Measurements from ENCODE around the gene RIPK4.

Gene RIPK4

DNA sequence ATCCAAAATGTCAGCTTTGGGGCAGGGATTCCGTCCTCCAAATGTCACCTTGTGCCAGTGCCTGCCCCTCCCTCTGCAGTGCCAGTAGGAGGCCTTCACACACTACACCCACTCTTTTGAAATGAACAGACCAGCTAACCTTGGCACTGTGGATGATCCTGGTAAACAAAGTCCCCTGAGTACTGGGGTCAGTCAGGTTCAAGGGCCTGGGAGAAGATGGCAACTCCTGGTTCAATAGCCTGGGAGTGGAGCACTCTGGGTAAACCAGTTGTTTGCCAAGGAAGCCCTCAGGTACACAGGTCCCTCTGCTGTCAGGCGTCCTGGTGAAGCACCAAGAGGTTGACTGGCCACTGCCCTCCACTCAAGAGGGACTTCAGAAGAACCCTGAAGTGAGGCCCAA lies 30.4 kb downstream of the RIPK4 start:
- no peak overlapping the region for H3K27ac ChIP-seq
- in situ Hi-C loops (cut with HindIII; ENCODE audit: low pct_ligation_motif_present, low sequenced_read_pairs): no loop called here
- no peak for DNase-seq
- no peak overlapping the region for H3K4me3 ChIP-seq (ENCODE audit: low read depth, low read length)
- no peaks in the 10 kb centered on the region for H3K27me3 ChIP-seq (replicated peaks)
- TF ChIP-seq, protein P1, sequence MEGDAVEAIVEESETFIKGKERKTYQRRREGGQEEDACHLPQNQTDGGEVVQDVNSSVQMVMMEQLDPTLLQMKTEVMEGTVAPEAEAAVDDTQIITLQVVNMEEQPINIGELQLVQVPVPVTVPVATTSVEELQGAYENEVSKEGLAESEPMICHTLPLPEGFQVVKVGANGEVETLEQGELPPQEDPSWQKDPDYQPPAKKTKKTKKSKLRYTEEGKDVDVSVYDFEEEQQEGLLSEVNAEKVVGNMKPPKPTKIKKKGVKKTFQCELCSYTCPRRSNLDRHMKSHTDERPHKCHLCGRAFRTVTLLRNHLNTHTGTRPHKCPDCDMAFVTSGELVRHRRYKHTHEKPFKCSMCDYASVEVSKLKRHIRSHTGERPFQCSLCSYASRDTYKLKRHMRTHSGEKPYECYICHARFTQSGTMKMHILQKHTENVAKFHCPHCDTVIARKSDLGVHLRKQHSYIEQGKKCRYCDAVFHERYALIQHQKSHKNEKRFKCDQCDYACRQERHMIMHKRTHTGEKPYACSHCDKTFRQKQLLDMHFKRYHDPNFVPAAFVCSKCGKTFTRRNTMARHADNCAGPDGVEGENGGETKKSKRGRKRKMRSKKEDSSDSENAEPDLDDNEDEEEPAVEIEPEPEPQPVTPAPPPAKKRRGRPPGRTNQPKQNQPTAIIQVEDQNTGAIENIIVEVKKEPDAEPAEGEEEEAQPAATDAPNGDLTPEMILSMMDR (IDR thresholded peaks at IDR 0.05; ENCODE audit: low read depth, low read length, missing control alignments): no peak
- no peaks in the 10 kb centered on the region for H3K36me3 ChIP-seq (replicated peaks)

DNA sequence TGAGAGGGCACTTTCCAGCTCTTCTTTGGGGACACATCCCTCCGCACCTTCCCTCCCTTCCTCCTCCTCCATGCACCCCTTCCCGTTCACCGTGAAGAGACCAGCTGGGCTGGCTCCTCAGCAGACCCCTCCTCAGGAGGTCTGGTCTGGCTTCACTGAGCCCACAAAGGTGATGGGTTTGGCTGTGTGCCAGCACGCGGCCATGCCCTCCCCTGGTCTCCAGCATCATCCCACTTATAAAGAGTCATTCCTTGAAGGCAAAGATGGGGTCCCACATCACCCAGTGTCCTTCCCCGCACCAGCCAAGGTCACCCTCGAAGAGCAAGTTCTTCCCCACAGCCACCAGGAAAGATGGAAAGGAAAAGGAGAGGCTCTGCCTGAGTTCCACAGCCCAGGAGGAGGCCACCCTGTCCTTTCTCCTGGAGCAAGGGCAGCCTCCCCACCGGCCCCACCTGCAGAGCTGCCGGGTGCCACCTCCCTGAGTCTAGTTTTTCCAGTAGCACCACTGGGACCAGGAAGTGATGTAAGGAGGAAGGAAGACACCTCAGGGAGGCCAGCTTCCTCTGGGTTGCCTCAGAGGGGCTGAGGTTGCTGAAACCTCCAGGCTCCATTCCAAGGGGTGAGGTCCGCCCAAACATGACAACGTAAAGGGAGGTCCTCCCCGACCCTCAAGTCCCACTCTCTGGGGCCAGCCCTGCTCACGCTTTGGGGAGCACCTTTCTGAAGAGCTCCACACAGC lies 32.7 kb downstream of the RIPK4 start:
- TF ChIP-seq, protein P1 (IDR thresholded peaks at IDR 0.05; ENCODE audit: low read depth, low read length, missing control alignments): no peak
- no peak for DNase-seq
- Histone ChIP-seq H3K27ac (no peak overlapping the region), H3K27me3 (replicated peaks) (no peaks in the 10 kb centered on the region), H3K4me3 (ENCODE audit: low read depth, low read length) (no peak overlapping the region), H3K36me3 (replicated peaks) (no peaks in the 10 kb centered on the region)
- in situ Hi-C loops (cut with HindIII; ENCODE audit: low pct_ligation_motif_present, low sequenced_read_pairs): no loop called here

DNA sequence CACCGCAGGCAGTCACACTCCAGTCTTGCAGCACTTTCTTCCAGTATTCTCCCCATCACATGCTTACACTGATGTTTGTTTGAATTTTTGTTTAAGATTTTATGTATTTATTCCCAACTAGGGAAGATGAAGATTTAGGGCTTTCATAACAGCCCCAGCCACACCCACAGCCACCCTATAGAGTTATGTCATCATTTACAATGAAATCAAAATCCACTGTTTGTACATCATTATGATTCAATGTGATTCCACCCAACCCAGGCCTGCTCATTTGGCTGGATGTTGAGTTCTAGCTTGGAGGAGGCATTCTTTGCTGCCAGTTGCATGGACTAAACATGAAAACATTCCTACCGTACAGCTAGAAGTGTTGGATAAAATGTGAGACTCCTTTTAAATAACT lies 35.8 kb downstream of the RIPK4 start:
- Histone ChIP-seq H3K27ac (no peak overlapping the region), H3K27me3 (replicated peaks) (no peaks in the 10 kb centered on the region), H3K4me3 (ENCODE audit: low read depth, low read length) (no peak overlapping the region), H3K36me3 (replicated peaks) (no peaks in the 10 kb centered on the region)
- no peak for DNase-seq
- TF ChIP-seq, protein P1 (IDR thresholded peaks at IDR 0.05; ENCODE audit: low read depth, low read length, missing control alignments): no peak
- in situ Hi-C loops (cut with HindIII; ENCODE audit: low pct_ligation_motif_present, low sequenced_read_pairs): no loop called here

DNA sequence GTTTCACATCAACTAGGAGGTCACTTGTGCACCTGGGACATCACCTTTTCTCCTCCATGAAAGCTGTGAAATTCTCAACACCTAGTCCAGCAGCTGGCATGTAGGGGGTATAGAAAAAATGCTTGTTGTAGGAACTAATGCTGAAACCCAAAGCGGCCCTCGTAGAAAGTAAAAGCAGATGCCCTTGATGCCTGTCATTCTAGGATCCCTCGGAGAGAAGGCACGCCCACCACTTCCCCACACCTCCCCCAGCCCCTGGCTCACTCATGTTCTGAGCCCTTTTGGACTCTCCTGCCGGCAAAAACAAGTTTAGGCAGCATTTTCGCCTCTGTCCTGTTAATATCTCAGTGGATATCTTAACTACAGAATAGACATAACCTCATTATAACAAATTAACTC lies 36.5 kb downstream of the RIPK4 start:
- DNase-seq: no peak
- Histone ChIP-seq H3K27me3 (replicated peaks) (no peaks in the 10 kb centered on the region), H3K27ac (no peak overlapping the region), H3K4me3 (ENCODE audit: low read depth, low read length) (no peak overlapping the region), H3K36me3 (replicated peaks) (no peaks in the 10 kb centered on the region)
- in situ Hi-C loops (cut with HindIII; ENCODE audit: low pct_ligation_motif_present, low sequenced_read_pairs): no loop called here
- TF ChIP-seq, protein P1 (IDR thresholded peaks at IDR 0.05; ENCODE audit: low read depth, low read length, missing control alignments): no peak

DNA sequence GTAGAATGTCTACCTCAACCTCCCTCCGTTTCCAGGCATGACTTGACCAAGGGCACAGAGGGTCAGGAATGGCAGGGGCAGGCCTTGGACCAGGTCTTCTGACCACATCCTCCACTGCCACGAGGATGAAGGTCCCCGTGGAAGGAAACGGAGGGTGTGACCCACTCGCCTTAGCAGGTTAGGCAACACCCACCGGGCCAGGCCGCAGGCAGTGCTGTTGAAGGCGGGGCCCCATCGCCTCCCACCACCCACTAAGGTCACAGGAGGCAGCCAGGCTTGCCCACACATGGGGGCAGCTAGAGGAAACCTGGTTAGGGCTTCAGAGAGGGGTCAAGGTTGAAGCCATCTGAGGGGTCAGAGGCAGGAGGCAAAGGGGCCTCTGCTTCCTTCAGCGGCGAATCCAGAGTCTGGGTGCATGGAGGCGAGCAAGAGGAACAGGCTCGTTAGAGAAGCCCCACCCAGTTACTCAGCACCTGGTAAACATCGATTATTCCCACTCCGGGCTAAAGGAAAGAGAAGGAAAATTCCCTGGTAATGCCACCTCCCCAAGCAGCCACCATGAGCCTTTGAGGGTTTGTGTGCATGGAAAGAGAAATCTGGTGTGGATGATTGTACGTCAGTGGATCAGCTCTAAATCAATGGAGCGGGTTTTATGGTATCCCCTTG lies 37.0 kb downstream of the RIPK4 start:
- Histone ChIP-seq H3K27ac (no peak overlapping the region), H3K27me3 (replicated peaks) (no peaks in the 10 kb centered on the region), H3K36me3 (replicated peaks) (no peaks in the 10 kb centered on the region), H3K4me3 (ENCODE audit: low read depth, low read length) (no peak overlapping the region)
- TF ChIP-seq, protein P1 (IDR thresholded peaks at IDR 0.05; ENCODE audit: low read depth, low read length, missing control alignments): no peak
- no peak for DNase-seq
- in situ Hi-C loops (cut with HindIII; ENCODE audit: low pct_ligation_motif_present, low sequenced_read_pairs): no loop called here

Data from brain microvascular endothelial cell (primary cell).